Trophoblast cell (in vitro differentiated cells and primary cell): Measurements from ENCODE around the gene RYK.

Source experiments
- DNase-seq, 2 donors: peaks; one replicate each; pipeline ENCODE4 v3.0.0-alpha.2; 2016
- H2AFZ ChIP-seq: 2 replicates; pipeline ENCODE4 v1.6.1; 2013; ENCODE audit warnings: low read length, moderate library complexity, mild to moderate bottlenecking; ENCODE audit not compliant: insufficient read depth, poor library complexity
- H2AK5ac ChIP-seq: 2 replicates; pipeline ENCODE4 v1.6.1; 2013; ENCODE audit warnings: mild to moderate bottlenecking, low read length
- H2BK120ac ChIP-seq: 2 replicates; pipeline ENCODE4 v1.6.1; 2013; ENCODE audit warnings: low read length, mild to moderate bottlenecking, moderate library complexity; ENCODE audit not compliant: insufficient read depth, poor library complexity
- H2BK12ac ChIP-seq: 2 replicates; pipeline ENCODE4 v1.6.1; 2013; ENCODE audit warnings: mild to moderate bottlenecking, low read length, moderate library complexity
- H2BK5ac ChIP-seq: 2 replicates; pipeline ENCODE4 v1.6.1; 2013; ENCODE audit warnings: low read length, low read depth, moderate library complexity, mild to moderate bottlenecking; ENCODE audit not compliant: poor library complexity
- H3K14ac ChIP-seq: 2 replicates; pipeline ENCODE4 v1.6.1; 2013; ENCODE audit warnings: mild to moderate bottlenecking, low read length
- H3K18ac ChIP-seq: 2 replicates; pipeline ENCODE4 v1.6.1; 2013; ENCODE audit warnings: mild to moderate bottlenecking, low read length
- H3K23ac ChIP-seq: 2 replicates; pipeline ENCODE4 v1.6.1; 2013; ENCODE audit warnings: low read length
- H3K27ac ChIP-seq: 2 replicates; pipeline ENCODE4 v1.5.1; 2013; ENCODE audit warnings: low read depth, mild to moderate bottlenecking, inconsistent platforms, low read length, moderate library complexity
- H3K27me3 ChIP-seq: 2 replicates; pipeline ENCODE4 v1.6.1; 2013; ENCODE audit warnings: inconsistent platforms, mild to moderate bottlenecking, low read length, moderate library complexity; ENCODE audit not compliant: insufficient read depth
- H3K36me3 ChIP-seq, 2 experiments: 1 replicate in 1 of 2; 2 replicates in 1 of 2; pipeline ENCODE4 v1.6.1; 2013; ENCODE audit warnings: low read length in 2 of 2, mild to moderate bottlenecking in 2 of 2, moderate library complexity in 1 of 2; ENCODE audit not compliant: insufficient read depth in 2 of 2, control insufficient read depth in 1 of 2
- H3K4ac ChIP-seq: 2 replicates; pipeline ENCODE4 v1.6.1; 2013; ENCODE audit warnings: low read depth, mild to moderate bottlenecking, low read length, moderate library complexity
- H3K4me1 ChIP-seq, 2 experiments: 1 replicate in 1 of 2; 2 replicates in 1 of 2; pipeline ENCODE4 v1.6.1; 2013; ENCODE audit warnings: low read length in 2 of 2, mild to moderate bottlenecking in 2 of 2, moderate library complexity in 1 of 2; ENCODE audit not compliant: insufficient read depth in 2 of 2, control insufficient read depth in 1 of 2
- H3K4me2 ChIP-seq: 2 replicates; pipeline ENCODE4 v1.6.1; 2013; ENCODE audit warnings: inconsistent platforms, mild to moderate bottlenecking, low read length, moderate library complexity
- H3K4me3 ChIP-seq: 2 replicates; pipeline ENCODE4 v1.5.1; 2013; ENCODE audit warnings: mild to moderate bottlenecking, low read depth, low read length, inconsistent platforms
- H3K79me1 ChIP-seq: one replicate; pipeline ENCODE4 v1.6.1; 2013; ENCODE audit warnings: low read length
- H3K79me2 ChIP-seq: 2 replicates; pipeline ENCODE4 v1.6.1; 2013; ENCODE audit warnings: low read length, mild to moderate bottlenecking; ENCODE audit not compliant: control insufficient read depth, insufficient read depth, poor library complexity
- H3K9ac ChIP-seq: 2 replicates; pipeline ENCODE4 v1.6.1; 2013; ENCODE audit warnings: mild to moderate bottlenecking, low read length
- H3K9me3 ChIP-seq: 2 replicates; pipeline ENCODE4 v1.6.1; 2013; ENCODE audit warnings: low read depth, mild to moderate bottlenecking, control low read depth, inconsistent platforms, low read length; ENCODE audit not compliant: insufficient read depth
- H4K12ac ChIP-seq: 2 replicates; pipeline ENCODE4 v1.6.1; 2013; ENCODE audit warnings: low read depth, mild to moderate bottlenecking, low read length, moderate library complexity
- H4K8ac ChIP-seq: 2 replicates; pipeline ENCODE4 v1.6.1; 2013; ENCODE audit warnings: low read depth, mild to moderate bottlenecking, low read length, moderate library complexity
- H4K91ac ChIP-seq: one replicate; pipeline ENCODE4 v1.6.1; 2013; ENCODE audit warnings: low read depth, mild to moderate bottlenecking, low read length, moderate library complexity
- WGBS: extraction: QIAGEN DNeasy Blood & Tissue Kit; methylation state at CpG from one replicate; pipeline ENCODE4 v1.1.7; 2013; ENCODE audit warnings: missing lambda C conversion rate; ENCODE audit not compliant: insufficient read length, insufficient coverage; ENCODE audit errors: extremely low coverage; 5-methylcytosine and 5-hydroxymethylcytosine counted together

Gene RYK

DNA sequence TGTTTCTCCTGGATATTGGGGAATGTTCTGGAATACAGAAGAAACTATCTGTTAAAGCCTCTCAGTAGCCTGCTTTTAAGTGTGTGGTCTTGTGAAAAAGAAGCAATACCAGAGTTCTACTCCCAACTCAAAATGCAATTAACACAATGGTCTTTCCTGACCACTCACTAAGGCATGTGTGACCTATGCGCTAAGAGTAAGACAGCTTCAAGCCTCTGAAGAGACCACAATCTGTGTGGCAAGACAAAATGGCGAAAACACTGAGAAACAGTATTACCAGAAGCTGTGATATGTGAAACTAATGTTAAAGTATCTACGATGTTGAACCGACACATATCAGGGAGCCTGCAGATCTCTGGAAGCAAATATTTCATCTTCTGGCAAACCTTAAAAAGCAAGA, 33.8 kb downstream of the RYK start:
- H3K9me3 ChIP-seq, result no peaks in the 10 kb centered on the region
- H3K4me3 ChIP-seq, result no peak overlapping the region
- H4K91ac ChIP-seq, result no peak overlapping the region
- peaks cover 10 to 11% of the 10 kb centered on the region in 2 experiments for H3K4me1 ChIP-seq
- no peaks in the 10 kb centered on the region for H3K79me2 ChIP-seq
- H2AFZ ChIP-seq, result no peak overlapping the region
- H3K4ac ChIP-seq, result no peak overlapping the region
- no peak overlapping the region for H3K23ac ChIP-seq
- no peak overlapping the region for H2BK5ac ChIP-seq
- H3K79me1 ChIP-seq, result peaks cover 2% of the 10 kb centered on the region
- no peak for DNase-seq
- no peak overlapping the region for H3K9ac ChIP-seq
- no peak overlapping the region for H4K8ac ChIP-seq
- WGBS, result no CpG with 5 or more reads among the region's 4 CpGs
- no peak overlapping the region for H3K4me2 ChIP-seq
- peak overlapping the region; percentile 39 for H3K27ac ChIP-seq
- no peak overlapping the region for H2AK5ac ChIP-seq
- H3K14ac ChIP-seq, result no peak overlapping the region
- no peak overlapping the region for H2BK12ac ChIP-seq
- H2BK120ac ChIP-seq, result no peak overlapping the region
- no peaks in the 10 kb centered on the region for H3K27me3 ChIP-seq
- peaks cover 0 to 3% of the 10 kb centered on the region in 2 experiments for H3K36me3 ChIP-seq
- H4K12ac ChIP-seq, result no peak overlapping the region
- H3K18ac ChIP-seq, result no peak overlapping the region

DNA sequence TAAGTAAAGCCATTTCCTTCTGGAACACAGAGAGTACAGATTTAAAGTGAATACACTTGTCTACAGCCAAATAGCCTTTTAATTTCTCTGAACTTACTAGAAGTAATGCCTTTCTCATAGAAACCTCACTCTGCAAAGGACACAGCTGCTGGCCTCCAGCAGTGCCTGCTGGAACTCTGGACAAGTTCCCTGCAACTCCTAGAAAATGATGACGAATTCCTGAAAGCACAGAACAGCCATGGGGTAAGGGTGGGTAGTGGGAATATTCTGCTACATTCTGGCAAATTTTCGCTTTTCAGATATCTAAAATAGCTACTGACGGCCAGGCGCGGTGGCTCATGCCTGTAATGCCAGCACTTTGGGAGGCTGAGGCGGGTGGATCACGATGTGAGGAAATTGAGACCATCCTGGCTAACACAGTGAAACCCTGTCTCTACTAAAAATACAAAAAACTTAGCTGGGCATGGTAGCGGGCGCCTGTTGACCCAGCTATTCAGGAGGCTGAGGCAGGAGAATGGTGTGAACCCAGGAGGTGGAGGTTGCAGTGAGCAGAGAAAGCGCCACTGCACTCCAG, 34.4 kb downstream of the RYK start:
- Histone ChIP-seq H3K79me1 (peaks cover 2% of the 10 kb centered on the region), H2BK5ac (no peak overlapping the region), H3K23ac (no peak overlapping the region), H3K9me3 (no peaks in the 10 kb centered on the region), H2BK12ac (no peak overlapping the region), H3K79me2 (no peaks in the 10 kb centered on the region), H3K18ac (no peak overlapping the region), H3K27me3 (no peaks in the 10 kb centered on the region), H4K91ac (no peak overlapping the region), H3K9ac (no peak overlapping the region), H3K4me1 (peaks cover 10 to 11% of the 10 kb centered on the region in 2 experiments), H2AK5ac (no peak overlapping the region), H3K4me2 (no peak overlapping the region), H4K8ac (no peak overlapping the region), H4K12ac (no peak overlapping the region), H3K14ac (no peak overlapping the region), H2AFZ (no peak overlapping the region), H3K36me3 (no peaks in the 10 kb centered on the region), H2BK120ac (no peak overlapping the region), H3K4me3 (no peak overlapping the region), H3K27ac (no peak overlapping the region), H3K4ac (no peak overlapping the region)
- WGBS, result no CpG with 5 or more reads among the region's 10 CpGs
- DNase-seq, result no peak

DNA sequence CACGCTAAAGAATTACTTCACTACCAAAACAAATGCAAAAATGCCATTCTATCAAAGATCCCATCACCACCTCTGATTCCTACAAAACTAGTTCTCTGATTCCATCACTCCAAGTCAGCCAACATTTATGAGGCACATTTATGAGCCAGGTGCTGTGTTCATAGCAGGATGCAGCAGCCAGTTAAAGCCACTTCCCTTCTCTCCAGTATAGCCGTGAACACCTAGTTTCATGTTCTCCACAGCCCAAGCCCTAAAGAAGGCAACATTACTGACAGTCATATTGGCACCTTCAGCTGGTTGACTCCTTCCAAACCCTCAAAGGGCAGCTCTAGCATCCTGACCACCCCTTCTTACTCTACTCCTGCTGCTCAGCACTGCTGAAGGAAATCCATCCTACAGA, 36.4 kb downstream of the RYK start:
- Histone ChIP-seq H2BK120ac (no peak overlapping the region), H4K12ac (no peak overlapping the region), H4K8ac (no peak overlapping the region), H2BK12ac (no peak overlapping the region), H3K18ac (no peak overlapping the region), H2BK5ac (no peak overlapping the region), H3K27ac (no peak overlapping the region), H3K79me2 (no peaks in the 10 kb centered on the region), H3K9me3 (no peaks in the 10 kb centered on the region), H3K14ac (no peak overlapping the region), H3K9ac (no peak overlapping the region), H3K79me1 (peaks cover 2% of the 10 kb centered on the region), H3K4me3 (no peak overlapping the region), H3K36me3 (peaks cover 3 to 4% of the 10 kb centered on the region in 2 experiments), H2AK5ac (no peak overlapping the region), H2AFZ (no peak overlapping the region), H3K4me1 (peaks cover 10 to 11% of the 10 kb centered on the region in 2 experiments), H3K23ac (peak overlapping the region; percentile 8), H3K27me3 (no peaks in the 10 kb centered on the region), H3K4me2 (no peak overlapping the region), H3K4ac (no peak overlapping the region), H4K91ac (no peak overlapping the region)
- WGBS, result no CpG with 5 or more reads among the region's 2 CpGs
- DNase-seq, result no peak

DNA sequence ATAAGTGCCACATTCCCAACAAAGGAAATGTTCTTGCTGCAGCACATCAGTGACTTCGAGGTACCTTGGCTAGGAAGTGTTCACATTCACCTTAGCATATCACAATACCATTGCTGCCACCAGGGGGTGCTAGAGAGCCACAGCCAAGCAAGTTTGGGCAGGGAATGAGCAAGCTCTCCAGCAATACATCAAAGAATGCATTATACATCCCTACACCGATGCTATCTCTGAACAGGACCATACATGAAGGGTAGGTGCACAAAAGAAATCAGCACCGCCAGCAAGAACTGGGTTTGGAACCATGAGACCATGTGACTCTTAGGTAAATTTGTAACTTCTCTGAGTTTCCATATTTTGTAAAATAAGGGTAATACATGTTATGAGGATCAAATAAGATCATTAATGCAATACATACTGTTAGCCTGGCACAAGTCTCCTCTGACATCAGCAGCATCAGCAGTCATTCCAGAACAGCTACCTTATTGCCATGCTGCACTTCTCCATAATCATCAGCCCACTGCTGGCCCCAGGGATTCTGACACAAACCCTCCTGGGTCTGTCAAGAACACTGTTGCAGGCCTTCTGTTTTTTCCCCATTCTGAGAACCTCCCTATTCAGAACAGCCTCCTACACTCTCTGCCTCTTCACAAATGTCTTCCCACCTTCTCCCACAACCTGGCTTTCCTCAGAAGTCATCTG, 37.5 kb downstream of the RYK start:
- Histone ChIP-seq H2BK120ac (no peak overlapping the region), H3K18ac (no peak overlapping the region), H3K14ac (no peak overlapping the region), H3K4ac (no peak overlapping the region), H3K79me1 (peaks cover 2% of the 10 kb centered on the region), H3K4me2 (no peak overlapping the region), H4K8ac (no peak overlapping the region), H3K27me3 (no peaks in the 10 kb centered on the region), H3K4me3 (no peak overlapping the region), H4K12ac (no peak overlapping the region), H3K4me1 (peaks cover 8% of the 10 kb centered on the region in 2 experiments), H3K9me3 (no peaks in the 10 kb centered on the region), H3K9ac (no peak overlapping the region), H2AFZ (no peak overlapping the region), H2BK5ac (no peak overlapping the region), H4K91ac (no peak overlapping the region), H2BK12ac (no peak overlapping the region), H3K23ac (no peak overlapping the region), H3K79me2 (no peaks in the 10 kb centered on the region), H2AK5ac (no peak overlapping the region), H3K27ac (no peak overlapping the region), H3K36me3 (peaks cover 3 to 4% of the 10 kb centered on the region in 2 experiments)
- WGBS, result no CpG with 5 or more reads among the region's 3 CpGs
- peak; percentile 83 to 96 for DNase-seq
